Astrocyte (in vitro differentiated cells and primary cell): Measurements from ENCODE around the gene ARL15.

Source experiments
- EZH2 ChIP-seq: IDR thresholded peaks from 2 replicates; pipeline ENCODE4 v1.6.1; 2012; ENCODE audit warnings: mild to moderate bottlenecking, low read length, inconsistent platforms; ENCODE audit not compliant: insufficient read depth
- TF ChIP-seq, protein P1 (sequence below): IDR thresholded peaks from 2 replicates; pipeline ENCODE4 v1.5.1; 2011; ENCODE audit warnings: low read depth, mild to moderate bottlenecking, inconsistent platforms, low read length, moderate library complexity; ENCODE audit not compliant: insufficient read depth

GRCh38 chr5:54165687-54166086 is 144.7 kb downstream of the ARL15 start:
- TF ChIP-seq, protein P1, sequence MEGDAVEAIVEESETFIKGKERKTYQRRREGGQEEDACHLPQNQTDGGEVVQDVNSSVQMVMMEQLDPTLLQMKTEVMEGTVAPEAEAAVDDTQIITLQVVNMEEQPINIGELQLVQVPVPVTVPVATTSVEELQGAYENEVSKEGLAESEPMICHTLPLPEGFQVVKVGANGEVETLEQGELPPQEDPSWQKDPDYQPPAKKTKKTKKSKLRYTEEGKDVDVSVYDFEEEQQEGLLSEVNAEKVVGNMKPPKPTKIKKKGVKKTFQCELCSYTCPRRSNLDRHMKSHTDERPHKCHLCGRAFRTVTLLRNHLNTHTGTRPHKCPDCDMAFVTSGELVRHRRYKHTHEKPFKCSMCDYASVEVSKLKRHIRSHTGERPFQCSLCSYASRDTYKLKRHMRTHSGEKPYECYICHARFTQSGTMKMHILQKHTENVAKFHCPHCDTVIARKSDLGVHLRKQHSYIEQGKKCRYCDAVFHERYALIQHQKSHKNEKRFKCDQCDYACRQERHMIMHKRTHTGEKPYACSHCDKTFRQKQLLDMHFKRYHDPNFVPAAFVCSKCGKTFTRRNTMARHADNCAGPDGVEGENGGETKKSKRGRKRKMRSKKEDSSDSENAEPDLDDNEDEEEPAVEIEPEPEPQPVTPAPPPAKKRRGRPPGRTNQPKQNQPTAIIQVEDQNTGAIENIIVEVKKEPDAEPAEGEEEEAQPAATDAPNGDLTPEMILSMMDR: no peak
- no peak for TF ChIP-seq EZH2
